Muscle layer of duodenum (tissue), 2 donors: ENCODE data around the gene ATMIN.

ENCODE experiments used
- H3K27ac ChIP-seq: one replicate; pipeline ENCODE4 v1.7.0; 2013; ENCODE audit warnings: mild to moderate bottlenecking, low read length
- H3K27me3 ChIP-seq: one replicate; pipeline ENCODE4 v1.7.0; 2013; ENCODE audit warnings: low read depth, mild to moderate bottlenecking, control low read depth, low read length
- H3K36me3 ChIP-seq, 2 donors: one replicate each; pipeline ENCODE4 v1.7.0; 2013; ENCODE audit warnings: low read length in 2 of 2, control low read depth in 1 of 2, mild to moderate bottlenecking in 1 of 2; ENCODE audit not compliant: insufficient read depth in 2 of 2, control insufficient read depth in 1 of 2
- H3K4me1 ChIP-seq, 2 donors: one replicate each; pipeline ENCODE4 v1.7.0; 2013; ENCODE audit warnings: low read length in 2 of 2, mild to moderate bottlenecking in 2 of 2, control low read depth in 1 of 2, moderate library complexity in 1 of 2; ENCODE audit not compliant: insufficient read depth in 2 of 2, control insufficient read depth in 1 of 2
- H3K4me3 ChIP-seq, 2 donors: one replicate each; pipeline ENCODE4 v1.7.0; 2013; ENCODE audit warnings: low read length in 2 of 2, low read depth in 1 of 2, mild to moderate bottlenecking in 1 of 2
- H3K9me3 ChIP-seq, 2 donors: one replicate each; pipeline ENCODE4 v1.7.0; 2013; ENCODE audit warnings: low read length in 2 of 2, control low read depth in 1 of 2, mild to moderate bottlenecking in 1 of 2; ENCODE audit not compliant: control insufficient read depth in 1 of 2
- donor health status: healthy.

The ATMIN gene

GRCh38 chr16:81006813-81007695, 28.6 kb upstream of the ATMIN start, which contains the start of the genes CENPN and CMC2:
Gene CENPN, plus strand, starts transcription at chr16:81007214. Its CDS starts 4,726 bp downstream, at chr16:81011940.
Gene CMC2, minus strand, starts transcription at chr16:81006885. Its CDS starts 9,491 bp downstream, at chr16:80997394.
- Histone ChIP-seq H3K36me3 (peaks cover 0 to 4% of the 10 kb centered on the region in 2 donors), H3K4me1 (peaks cover 0 to 17% of the 10 kb centered on the region in 2 donors)

GRCh38 chr16:81008505-81008789, 27.2 kb upstream of the ATMIN start:
- H3K9me3 ChIP-seq: no peaks in the 10 kb centered on the region
- no peak overlapping the region for H3K27ac ChIP-seq
- peak overlapping the region in 1 of 2 donors; percentile 83 for H3K4me3 ChIP-seq

More at GRCh38 chr16:81006813-81007695, 28.6 kb upstream of the ATMIN start, which contains the start of the genes CENPN and CMC2:
- Histone ChIP-seq H3K27ac (peak within 1 kb of the TSS; percentile 94), H3K9me3 (no peaks in the 10 kb centered on the region), H3K27me3 (no peaks in the 10 kb centered on the region), H3K4me3 (peak within 1 kb of the TSS; percentile 83 to 93)

GRCh38 chr16:81012974-81013373, 22.7 kb upstream of the ATMIN start:
- H3K36me3 ChIP-seq: peaks cover 0 to 7% of the 10 kb centered on the region in 2 donors
- no peaks in the 10 kb centered on the region for H3K27me3 ChIP-seq
- H3K4me1 ChIP-seq: no peaks in the 10 kb centered on the region
- H3K9me3 ChIP-seq: no peaks in the 10 kb centered on the region
- no peak overlapping the region for H3K4me3 ChIP-seq
- H3K27ac ChIP-seq: no peak overlapping the region

More at GRCh38 chr16:81008505-81008789, 27.2 kb upstream of the ATMIN start:
- peaks cover 0 to 17% of the 10 kb centered on the region in 2 donors for H3K4me1 ChIP-seq
- H3K36me3 ChIP-seq: peaks cover 0 to 4% of the 10 kb centered on the region in 2 donors
- H3K27me3 ChIP-seq: no peaks in the 10 kb centered on the region

GRCh38 chr16:81014672-81015071, 21.0 kb upstream of the ATMIN start:
- no peaks in the 10 kb centered on the region for H3K4me1 ChIP-seq
- H3K27ac ChIP-seq: no peak overlapping the region
- H3K27me3 ChIP-seq: no peaks in the 10 kb centered on the region
- no peaks in the 10 kb centered on the region for H3K9me3 ChIP-seq
- H3K4me3 ChIP-seq: no peak overlapping the region
- H3K36me3 ChIP-seq: peaks cover 4 to 7% of the 10 kb centered on the region in 2 donors

- Histone ChIP-seq H3K4me3 (no peak overlapping the region), H3K4me1 (no peaks in the 10 kb centered on the region), H3K36me3 (peaks cover 9 to 11% of the 10 kb centered on the region in 2 donors), H3K27me3 (no peaks in the 10 kb centered on the region), H3K9me3 (no peaks in the 10 kb centered on the region), H3K27ac (no peak overlapping the region)
Measured at GRCh38 chr16:81018496-81018895, 17.1 kb upstream of the ATMIN start.

- no peak overlapping the region for H3K4me3 ChIP-seq
- no peaks in the 10 kb centered on the region for H3K9me3 ChIP-seq
- H3K27ac ChIP-seq: no peak overlapping the region
- H3K36me3 ChIP-seq: peaks cover 0 to 1% of the 10 kb centered on the region in 2 donors
- H3K4me1 ChIP-seq: no peaks in the 10 kb centered on the region
- no peaks in the 10 kb centered on the region for H3K27me3 ChIP-seq
Measured at GRCh38 chr16:81026429-81026828, 9.2 kb upstream of the ATMIN start.

GRCh38 chr16:81029930-81030604, 5.6 kb upstream of the ATMIN start:
- Histone ChIP-seq H3K9me3 (no peaks in the 10 kb centered on the region), H3K27me3 (no peaks in the 10 kb centered on the region), H3K4me3 (no peak overlapping the region), H3K4me1 (no peaks in the 10 kb centered on the region), H3K27ac (no peak overlapping the region), H3K36me3 (no peaks in the 10 kb centered on the region)

- H3K27me3 ChIP-seq: no peaks in the 10 kb centered on the region
- peaks cover 0 to under 1% of the 10 kb centered on the region in 2 donors for H3K36me3 ChIP-seq
- peak overlapping the region; percentile 47 for H3K27ac ChIP-seq
- peak overlapping the region; percentile 69 to 75 for H3K4me3 ChIP-seq
- H3K9me3 ChIP-seq: no peaks in the 10 kb centered on the region
- H3K4me1 ChIP-seq: peaks cover 0 to 24% of the 10 kb centered on the region in 2 donors
Measured at GRCh38 chr16:81035975-81036750, 521 bp downstream of the ATMIN start.

- Histone ChIP-seq H3K4me3 (peak overlapping the region; percentile 69 to 75), H3K27me3 (no peaks in the 10 kb centered on the region), H3K4me1 (peaks cover 0 to 24% of the 10 kb centered on the region in 2 donors), H3K27ac (peak overlapping the region; percentile 47), H3K9me3 (no peaks in the 10 kb centered on the region), H3K36me3 (peaks cover 6 to 7% of the 10 kb centered on the region in 2 donors)
Measured at GRCh38 chr16:81036751-81037350, 1.2 kb downstream of the ATMIN start.

- peaks cover 0 to 24% of the 10 kb centered on the region in 2 donors for H3K4me1 ChIP-seq
Measured at GRCh38 chr16:81040131-81040530, 4.5 kb downstream of the ATMIN start.

More at GRCh38 chr16:81040131-81040530, 4.5 kb downstream of the ATMIN start:
- no peak overlapping the region for H3K4me3 ChIP-seq
- H3K27ac ChIP-seq: no peak overlapping the region
- no peaks in the 10 kb centered on the region for H3K9me3 ChIP-seq
- no peaks in the 10 kb centered on the region for H3K27me3 ChIP-seq
- peaks cover 34 to 38% of the 10 kb centered on the region in 2 donors for H3K36me3 ChIP-seq
